ENCODE data around the gene DCLK1. TPM values are rescaled to one million over a fixed set of nuclear protein-coding genes. Genes with fewer than 3 reads are reported as not detected.

The DCLK1 gene
- total RNA-seq, 1 donor from 2014 or later = 2.9 TPM

- no peaks in the 10 kb centered on the region for H3K36me3 ChIP-seq (ENCODE audit: control insufficient read depth, insufficient read depth, low read length)
- DNase-seq (ENCODE audit: low read depth) = no peak
- no peak for TF ChIP-seq CTCF (IDR thresholded peaks at IDR 0.05; ENCODE audit: insufficient read depth, low read length, poor library complexity, severe bottlenecking)
- peaks cover 9% of the 10 kb centered on the region for H3K27me3 ChIP-seq (ENCODE audit: control insufficient read depth, insufficient read depth, low read length)
- peak overlapping the region; percentile 34 for H3K4me3 ChIP-seq (ENCODE audit: low read depth, low read length)
These were observed 495 bp downstream of the DCLK1 start for GRCh38 chr13:36130552-36131221.

- Histone ChIP-seq H3K27me3 (ENCODE audit: control insufficient read depth, insufficient read depth, low read length) (peaks cover 9% of the 10 kb centered on the region), H3K36me3 (ENCODE audit: control insufficient read depth, insufficient read depth, low read length) (no peaks in the 10 kb centered on the region), H3K4me3 (ENCODE audit: low read depth, low read length) (peak overlapping the region; percentile 34)
- TF ChIP-seq CTCF (IDR thresholded peaks at IDR 0.05; ENCODE audit: insufficient read depth, low read length, poor library complexity, severe bottlenecking) = no peak
- DNase-seq (ENCODE audit: low read depth) = no peak
These were observed 1.0 kb downstream of the DCLK1 start for GRCh38 chr13:36130193-36130551.

GRCh38 chr13:36129539-36129938 lies 1.6 kb downstream of the DCLK1 start:
- TF ChIP-seq CTCF (IDR thresholded peaks at IDR 0.05; ENCODE audit: insufficient read depth, low read length, poor library complexity, severe bottlenecking) = no peak
- Histone ChIP-seq H3K36me3 (ENCODE audit: control insufficient read depth, insufficient read depth, low read length) (no peaks in the 10 kb centered on the region), H3K27me3 (ENCODE audit: control insufficient read depth, insufficient read depth, low read length) (peaks cover 9% of the 10 kb centered on the region), H3K4me3 (ENCODE audit: low read depth, low read length) (no peak overlapping the region)
- DNase-seq (ENCODE audit: low read depth) = no peak

- no peak for TF ChIP-seq CTCF (IDR thresholded peaks at IDR 0.05; ENCODE audit: insufficient read depth, low read length, poor library complexity, severe bottlenecking)
- peaks cover 8% of the 10 kb centered on the region for H3K27me3 ChIP-seq (ENCODE audit: control insufficient read depth, insufficient read depth, low read length)
- no peak for DNase-seq (ENCODE audit: low read depth)
These were observed 4.7 kb downstream of the DCLK1 start for GRCh38 chr13:36126491-36126890.

GRCh38 chr13:36125841-36126240 lies 5.3 kb downstream of the DCLK1 start:
- DNase-seq (ENCODE audit: low read depth) = no peak
- TF ChIP-seq CTCF (IDR thresholded peaks at IDR 0.05; ENCODE audit: insufficient read depth, low read length, poor library complexity, severe bottlenecking) = no peak
- Histone ChIP-seq H3K36me3 (ENCODE audit: control insufficient read depth, insufficient read depth, low read length) (no peaks in the 10 kb centered on the region), H3K4me3 (ENCODE audit: low read depth, low read length) (no peak overlapping the region), H3K27me3 (ENCODE audit: control insufficient read depth, insufficient read depth, low read length) (peaks cover 6% of the 10 kb centered on the region)

More at GRCh38 chr13:36126491-36126890, 4.7 kb downstream of the DCLK1 start:
- Histone ChIP-seq H3K36me3 (ENCODE audit: control insufficient read depth, insufficient read depth, low read length) (no peaks in the 10 kb centered on the region), H3K4me3 (ENCODE audit: low read depth, low read length) (no peak overlapping the region)

GRCh38 chr13:36124236-36124822 lies 6.9 kb downstream of the DCLK1 start:
- no peak for DNase-seq (ENCODE audit: low read depth)
- TF ChIP-seq CTCF (IDR thresholded peaks at IDR 0.05; ENCODE audit: insufficient read depth, low read length, poor library complexity, severe bottlenecking) = no peak
- peaks cover under 1% of the 10 kb centered on the region for H3K27me3 ChIP-seq (ENCODE audit: control insufficient read depth, insufficient read depth, low read length)
- no peaks in the 10 kb centered on the region for H3K36me3 ChIP-seq (ENCODE audit: control insufficient read depth, insufficient read depth, low read length)
- H3K4me3 ChIP-seq (ENCODE audit: low read depth, low read length) = no peak overlapping the region
